Fibroblast of skin of right biceps (primary cell): ENCODE measurements around the gene UBE2G2.

Experiments
- DNase-seq: peaks from one replicate; pipeline ENCODE4 v3.0.0-alpha.2; 2013

Gene UBE2G2

DNA sequence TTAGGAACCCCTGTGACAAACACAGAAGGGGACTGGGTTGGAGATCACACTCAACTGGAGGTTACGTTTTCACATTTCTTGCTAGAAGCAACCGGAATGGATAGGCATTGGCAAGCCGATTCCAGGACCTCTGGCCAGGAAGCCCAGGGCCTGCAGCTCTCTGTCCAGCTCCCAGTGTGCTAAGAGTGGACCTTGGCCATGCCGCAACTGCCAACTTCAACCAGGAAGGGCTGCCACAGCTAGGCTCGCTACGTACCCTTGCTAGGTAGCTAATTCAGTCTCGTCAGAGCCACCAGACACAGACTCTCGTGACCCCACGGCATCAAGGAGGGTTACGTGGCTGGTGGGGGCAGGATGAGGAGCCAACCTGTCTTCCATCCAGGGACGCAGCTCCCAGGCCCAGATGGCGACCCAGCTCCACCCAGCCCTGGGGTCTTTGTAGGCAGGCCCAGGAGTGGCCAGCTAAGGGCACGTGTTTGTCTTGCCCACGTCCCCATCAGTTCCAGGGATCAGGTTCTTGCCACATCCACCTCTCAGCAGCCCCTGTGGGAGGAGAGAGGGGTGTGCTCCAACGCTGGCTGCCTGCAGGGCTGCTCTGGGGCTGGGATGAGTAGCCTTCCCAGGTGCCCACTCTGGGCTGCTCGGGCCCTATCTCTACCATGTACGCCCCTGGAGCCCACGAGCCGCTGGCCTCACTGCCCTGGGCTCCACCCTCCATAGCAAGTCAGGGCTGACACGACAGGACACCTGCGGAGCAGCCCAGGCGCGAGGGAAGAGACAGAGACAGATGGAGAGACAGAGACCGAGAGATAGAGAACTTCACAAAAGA is 39.2 kb downstream of the UBE2G2 start:
- no peak for DNase-seq

DNA sequence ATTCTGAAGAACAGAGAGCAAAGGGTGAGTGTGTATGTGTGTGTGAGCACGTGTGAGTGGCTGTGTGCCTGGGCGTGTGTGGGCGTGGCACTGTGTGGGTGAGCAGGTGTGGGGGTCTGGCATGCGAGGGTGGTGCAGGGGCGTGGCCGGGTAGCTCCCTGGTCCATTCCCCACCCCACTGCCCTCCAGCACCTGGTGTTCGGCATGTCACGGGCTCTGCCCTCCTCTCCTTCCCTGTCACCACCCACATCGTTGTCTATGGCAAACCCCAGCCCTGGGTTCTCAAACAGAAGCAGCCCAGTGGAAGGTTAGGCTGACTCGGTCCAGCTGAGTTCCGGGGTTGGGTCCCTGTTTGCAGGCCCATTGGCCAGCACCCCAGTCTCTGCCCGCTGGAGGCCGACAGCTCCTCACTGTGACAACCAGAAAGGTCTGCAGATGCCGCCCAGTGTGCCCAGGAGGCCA is 39.8 kb downstream of the UBE2G2 start:
- DNase-seq = no peak

DNA sequence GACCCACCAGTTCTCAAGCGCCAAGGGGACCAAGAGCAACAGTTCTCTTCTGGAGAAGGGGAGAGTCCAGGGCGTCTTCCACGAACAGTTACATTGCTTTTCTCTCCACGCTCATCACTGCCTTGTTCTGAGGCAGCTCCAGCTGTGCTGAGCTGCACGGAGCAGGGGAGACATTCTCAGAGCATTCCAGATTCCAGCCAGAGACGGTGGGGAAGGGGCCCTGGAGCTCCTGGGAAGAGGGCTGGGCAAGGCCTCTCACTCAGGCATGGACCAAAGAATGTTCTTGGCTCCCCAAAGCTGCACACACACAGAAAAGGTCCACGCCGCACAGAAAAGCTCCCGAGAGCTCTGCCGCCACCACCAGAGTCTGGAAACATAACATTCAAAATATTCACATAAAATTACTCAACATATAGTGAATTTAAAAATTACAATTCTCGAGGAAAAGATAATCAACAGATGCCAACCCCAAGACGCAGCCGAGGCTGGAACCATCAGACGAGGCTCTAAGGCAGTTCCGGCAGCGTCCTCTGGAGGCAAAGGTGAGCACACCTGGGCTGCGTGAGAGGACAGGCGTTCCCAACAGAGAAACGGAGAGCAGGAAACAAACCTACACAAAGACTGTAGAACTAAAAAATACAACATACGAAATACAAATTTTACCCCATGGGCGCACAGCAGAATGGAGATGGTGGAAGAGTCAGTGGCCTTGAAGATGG is 40.5 kb downstream of the UBE2G2 start:
- DNase-seq = no peak

DNA sequence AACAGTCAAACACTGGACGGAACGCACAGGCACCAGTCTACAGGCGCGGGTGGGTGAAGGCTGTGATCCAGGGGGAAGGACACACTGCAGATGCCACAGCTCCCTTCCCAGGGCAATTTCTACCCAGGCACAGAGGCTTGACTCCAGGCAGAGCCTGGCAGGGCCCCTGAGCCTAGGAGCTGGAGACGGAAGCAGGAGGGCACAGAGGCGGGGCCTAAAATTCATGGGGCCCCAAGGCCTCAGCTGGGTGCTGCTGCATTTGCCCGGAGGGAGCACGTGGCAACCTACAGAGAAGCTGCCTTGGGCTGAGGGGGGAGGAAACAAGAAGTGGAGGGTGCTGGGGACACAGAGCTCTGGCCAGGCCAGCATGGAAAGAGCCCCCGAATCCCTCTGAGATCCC is 41.2 kb downstream of the UBE2G2 start:
- DNase-seq = no peak

DNA sequence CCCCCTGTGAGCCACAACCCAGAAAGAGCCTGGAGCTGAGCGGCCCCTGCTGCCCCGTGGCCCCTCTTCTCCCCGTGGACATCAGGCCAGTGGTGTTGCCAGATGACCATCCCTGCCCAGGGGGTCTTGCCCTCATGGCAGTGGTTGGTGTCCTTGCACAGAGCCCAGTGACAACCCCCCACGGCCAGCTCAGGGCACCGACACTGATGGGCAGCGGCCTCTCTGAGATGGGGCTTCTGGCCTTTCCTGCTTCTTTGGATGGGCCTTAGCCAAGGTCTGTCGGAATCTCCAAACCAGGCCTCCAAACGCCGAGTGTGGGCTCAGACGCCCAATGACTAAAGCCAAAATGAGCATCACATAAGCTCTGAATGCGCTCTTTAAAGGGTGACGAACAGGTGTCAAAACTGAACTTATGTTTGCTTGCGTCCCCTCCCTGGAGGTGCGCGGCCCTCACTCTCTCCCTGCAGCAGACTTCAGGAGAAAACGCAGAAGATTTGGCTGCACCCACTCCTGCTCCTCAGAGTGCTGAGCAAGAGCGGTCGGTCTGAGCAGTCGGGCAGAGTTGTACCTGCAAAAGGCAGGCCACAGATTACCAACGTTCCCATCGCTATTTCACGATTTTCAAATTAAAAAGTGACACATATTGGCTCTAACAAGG is 41.9 kb downstream of the UBE2G2 start:
- DNase-seq = no peak

DNA sequence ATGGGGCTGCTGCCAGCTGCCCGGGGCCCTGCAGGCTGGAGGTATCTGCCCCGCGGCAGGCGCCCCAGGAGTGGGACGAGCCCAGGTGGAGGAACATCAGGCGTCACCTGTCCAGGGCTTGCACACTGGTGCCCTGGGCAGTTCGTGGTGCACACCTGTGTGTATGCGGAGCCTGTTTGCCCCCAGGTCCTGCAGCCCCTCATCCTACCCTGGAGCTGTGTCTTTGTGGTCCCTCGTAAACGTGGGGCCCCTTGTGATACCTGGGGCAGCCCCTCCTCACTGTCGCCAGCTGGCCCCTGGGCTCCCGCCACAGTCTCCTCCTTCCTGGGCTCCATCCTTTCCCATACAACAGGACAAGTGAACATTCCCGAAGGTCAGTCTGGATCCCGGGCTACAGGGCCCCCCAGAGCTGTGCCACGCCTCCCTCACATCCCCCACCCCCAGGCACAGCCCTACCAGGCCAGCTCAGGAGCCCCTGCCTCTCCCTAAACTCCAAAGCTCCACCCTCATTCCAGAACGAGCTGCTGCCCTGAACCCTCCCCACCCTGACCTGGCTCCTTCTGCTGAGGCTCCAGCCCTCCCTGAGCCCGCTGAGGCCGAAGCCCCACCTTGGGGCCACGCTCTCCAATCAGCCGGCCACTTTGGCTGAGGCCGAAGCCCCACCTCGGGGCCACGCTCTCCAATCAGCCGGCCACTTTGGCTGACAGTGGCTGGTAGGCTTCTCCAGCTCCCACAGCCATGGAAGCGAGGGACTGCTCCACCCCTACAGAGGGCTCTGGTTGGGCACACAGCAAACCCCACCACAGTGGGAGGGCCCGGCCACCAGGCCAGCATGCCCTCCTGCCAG is 42.6 kb downstream of the UBE2G2 start:
- DNase-seq = no peak

DNA sequence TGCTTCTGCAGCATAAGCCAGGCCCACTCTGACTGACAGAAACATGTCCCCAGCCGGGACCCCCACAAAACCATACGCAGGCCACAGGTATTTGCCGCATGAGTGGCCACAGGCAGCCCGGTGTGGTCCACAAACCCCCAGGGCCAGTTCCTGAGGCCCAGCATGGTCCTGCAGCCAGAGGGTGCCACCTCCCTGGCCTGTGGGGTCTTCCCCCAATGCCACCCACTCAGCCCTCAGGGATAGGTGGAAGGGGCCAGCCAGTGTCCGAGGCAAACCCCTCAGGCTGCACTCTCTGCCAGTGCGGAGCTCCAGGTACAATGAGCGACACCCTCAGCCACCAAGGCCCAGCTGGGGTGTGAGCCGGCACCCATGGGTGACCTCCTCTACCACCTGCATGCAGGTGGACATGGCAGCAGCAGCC is 43.5 kb downstream of the UBE2G2 start:
- DNase-seq = no peak

DNA sequence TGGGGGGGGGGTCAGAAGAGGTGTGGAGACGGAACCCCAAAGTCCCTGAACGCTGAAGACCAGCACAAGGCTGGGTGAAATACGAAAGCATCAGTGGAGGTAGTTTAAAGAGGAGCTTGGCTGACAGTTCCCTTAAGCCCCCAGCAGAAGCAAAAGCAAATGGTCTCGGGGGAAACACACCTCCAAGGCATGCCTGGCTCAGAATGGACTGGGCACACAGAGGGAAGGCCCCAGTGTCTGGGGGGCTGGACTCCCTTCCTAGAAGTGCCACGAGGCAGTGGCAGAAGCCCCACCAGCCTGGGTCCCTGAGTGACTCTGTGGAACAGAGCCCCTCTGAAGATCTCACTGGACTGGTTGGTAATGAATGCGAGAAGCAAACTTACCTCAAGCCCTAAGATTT is 43.9 kb downstream of the UBE2G2 start:
- no peak for DNase-seq

DNA sequence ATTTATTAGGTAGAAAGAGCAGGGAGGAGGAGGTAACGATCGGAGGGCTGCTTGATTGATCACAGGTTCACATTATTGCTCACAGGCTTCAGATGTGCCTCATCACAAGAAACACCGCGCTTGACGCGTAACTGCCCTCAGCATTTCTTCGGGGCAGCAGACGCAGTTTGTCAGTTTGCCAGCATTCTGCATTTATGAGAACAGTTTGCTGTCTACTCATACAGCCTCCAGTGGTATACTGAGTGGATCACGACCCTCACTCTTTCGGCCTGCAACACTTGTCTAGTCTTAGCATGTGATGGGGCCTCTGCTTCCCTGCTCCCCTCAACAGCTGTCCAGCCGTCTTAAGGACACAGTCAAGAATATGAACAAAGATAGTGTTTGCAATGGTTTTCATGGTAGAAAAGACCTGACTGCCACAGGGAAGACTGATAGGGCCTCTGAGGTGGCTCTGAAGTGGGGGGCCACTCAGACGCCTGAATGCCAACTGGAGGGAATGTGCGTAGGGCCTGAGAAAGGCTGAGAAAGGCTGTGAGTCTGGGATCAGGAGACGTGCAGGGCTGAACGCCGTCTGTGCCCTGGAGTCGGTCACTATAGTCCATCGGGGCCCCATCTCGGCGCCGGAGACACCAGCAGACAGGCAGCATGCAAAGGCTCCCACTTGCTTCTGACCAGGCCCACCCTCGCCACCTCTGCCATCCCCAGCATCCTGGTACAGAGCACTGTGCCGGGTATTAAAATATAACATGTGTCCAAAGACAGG is 45.0 kb downstream of the UBE2G2 start:
- no peak for DNase-seq

DNA sequence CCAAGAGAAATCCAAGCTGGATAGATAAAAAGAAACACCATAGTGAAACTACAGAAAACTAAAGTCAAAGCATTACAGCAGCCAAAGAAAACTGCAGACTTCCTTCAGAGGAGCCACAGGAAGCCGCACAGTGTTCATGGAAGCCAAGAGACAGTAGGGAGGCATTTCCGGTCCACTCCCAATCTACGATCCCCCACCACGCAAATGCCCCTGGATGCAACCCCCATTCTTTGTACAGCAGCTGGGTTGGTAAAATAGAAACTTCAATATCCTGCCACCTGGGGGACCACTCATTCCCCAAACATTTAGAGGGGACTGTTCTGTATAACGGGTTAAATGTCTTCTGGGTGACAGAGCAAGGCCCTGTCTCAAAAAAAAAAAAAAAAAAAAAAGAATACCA is 46.4 kb downstream of the UBE2G2 start:
- no peak for DNase-seq

DNA sequence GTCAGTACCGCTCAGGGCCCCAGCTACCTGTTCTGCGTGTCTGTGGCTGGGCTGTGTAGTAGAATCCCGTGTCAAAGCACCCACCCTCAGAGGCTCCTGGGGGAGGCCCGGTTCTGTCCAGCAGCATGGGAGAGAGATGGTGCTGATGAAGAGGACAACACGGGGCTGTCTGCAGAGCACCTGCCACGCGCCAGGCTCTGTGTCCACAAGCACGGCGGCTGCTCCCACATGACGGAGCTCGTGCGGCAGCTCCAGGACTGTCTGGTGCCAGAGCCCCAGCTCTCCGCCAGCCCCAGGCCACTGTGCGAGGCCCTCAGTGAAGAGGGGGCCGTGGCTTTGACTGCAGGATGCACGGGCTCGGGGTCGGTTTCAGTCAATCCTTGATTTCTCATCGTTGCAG is 48.3 kb downstream of the UBE2G2 start:
- no peak for DNase-seq

DNA sequence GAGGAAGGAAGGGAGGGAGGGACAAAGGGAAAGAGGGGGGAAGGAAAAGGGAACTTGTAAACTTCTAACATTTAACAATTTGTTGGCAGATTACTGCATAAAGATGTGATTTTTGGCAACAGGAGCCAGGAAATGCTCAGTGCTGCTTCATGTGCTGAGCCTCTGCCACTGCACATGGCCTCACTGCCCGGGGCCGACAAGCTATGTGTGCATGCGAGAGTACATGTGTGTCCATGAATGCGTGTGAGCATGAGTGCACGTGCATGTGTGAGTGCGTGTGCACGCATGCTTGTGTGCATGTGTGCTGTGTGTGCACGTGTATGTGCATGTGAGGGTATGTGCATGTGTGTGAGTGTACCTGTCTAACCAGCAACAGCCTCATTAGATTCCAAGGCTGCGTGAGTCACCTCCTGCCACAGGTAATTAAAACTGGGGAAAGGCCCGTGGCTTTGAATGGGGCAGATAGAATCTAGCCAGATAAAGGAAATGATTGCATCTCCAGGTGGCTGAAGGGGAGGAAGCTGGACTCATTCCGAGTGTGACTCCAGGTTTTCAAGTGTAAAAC is 48.9 kb downstream of the UBE2G2 start:
- no peak for DNase-seq

DNA sequence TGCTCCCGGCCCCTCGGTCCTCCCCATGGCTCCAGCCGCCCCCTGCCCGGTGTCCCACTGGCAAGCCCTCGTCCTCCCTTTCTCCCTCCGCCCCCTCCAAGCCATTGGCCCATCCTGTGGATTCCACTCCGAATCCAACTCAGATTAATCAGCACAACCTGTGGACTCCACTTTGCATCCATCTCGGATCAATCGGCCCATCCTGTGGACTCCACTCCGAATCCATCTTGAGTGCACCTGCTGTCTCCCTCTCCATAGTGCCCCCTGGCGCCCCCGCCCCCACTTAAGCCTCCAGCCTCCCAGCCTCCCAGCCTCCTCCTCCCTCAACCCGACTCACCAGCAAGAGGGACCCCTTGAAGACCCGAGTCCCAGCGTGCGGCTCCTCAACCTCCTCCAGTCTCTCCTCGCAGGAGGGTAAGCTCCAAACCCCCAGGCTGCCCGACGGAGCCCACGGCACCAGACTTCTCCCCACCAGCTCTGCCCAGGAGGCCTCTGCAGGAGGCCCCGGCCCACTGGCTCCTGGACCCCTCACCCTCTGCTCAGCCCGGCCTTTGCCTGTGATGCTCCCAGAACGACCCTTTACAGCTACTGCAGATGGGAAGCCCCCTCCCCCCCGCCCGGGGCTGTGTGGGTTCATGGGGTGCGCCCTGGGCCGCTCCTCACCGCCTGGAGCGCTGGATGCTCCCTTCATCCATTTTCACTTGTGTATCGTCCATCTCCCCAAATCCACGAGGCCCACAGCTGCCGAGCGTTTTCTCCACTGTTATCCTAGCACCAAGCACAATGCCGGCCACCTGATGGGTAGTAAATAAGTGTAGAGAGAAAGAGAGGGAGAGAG is 49.6 kb downstream of the UBE2G2 start:
- DNase-seq = no peak

DNA sequence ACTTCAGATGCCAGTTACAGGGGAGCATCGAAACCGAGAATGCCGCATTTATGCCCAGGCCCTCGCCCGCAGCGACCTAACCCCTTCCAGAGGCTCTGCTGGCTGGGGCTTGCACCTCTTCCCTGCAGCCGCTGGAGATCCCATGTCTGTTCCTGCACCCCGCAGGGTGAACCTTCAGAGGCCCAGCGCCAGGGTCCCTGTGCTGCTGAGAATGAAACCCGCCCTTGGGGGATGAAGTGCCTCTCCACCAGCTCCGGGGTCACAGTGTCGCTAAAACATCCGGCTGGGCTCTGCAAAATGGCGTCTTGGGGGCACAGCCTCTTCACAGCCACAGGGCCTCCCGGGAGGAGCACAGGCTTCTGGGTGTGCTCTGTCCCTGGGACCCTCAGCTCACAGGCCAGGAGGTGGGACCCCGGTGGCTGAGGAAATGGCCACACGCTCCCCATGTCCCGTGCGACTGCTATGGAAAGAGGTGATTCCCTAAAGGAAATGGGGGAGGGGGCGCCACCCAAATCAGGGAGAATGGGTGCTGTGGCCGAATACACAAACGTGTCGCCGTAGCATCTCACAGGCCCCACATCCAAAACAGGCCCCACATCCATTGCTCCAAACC is 50.3 kb downstream of the UBE2G2 start:
- no peak for DNase-seq

DNA sequence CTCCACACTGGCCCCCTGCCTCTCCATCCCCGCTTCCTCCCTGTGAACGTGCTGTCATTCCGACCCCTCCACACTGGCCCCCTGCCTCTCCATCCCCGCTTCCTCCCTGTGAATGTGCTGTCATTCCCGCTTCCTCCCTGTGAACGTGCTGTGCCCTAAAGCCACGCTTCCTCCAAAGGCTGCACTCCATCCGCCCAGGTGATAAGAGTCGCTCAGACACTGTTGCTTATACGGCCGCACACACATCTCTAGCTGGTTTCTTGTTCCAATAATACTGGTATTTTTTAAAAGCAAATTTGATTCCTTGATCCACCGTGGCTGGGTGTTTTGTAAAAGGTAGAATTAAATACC is 51.0 kb downstream of the UBE2G2 start:
- DNase-seq = no peak

DNA sequence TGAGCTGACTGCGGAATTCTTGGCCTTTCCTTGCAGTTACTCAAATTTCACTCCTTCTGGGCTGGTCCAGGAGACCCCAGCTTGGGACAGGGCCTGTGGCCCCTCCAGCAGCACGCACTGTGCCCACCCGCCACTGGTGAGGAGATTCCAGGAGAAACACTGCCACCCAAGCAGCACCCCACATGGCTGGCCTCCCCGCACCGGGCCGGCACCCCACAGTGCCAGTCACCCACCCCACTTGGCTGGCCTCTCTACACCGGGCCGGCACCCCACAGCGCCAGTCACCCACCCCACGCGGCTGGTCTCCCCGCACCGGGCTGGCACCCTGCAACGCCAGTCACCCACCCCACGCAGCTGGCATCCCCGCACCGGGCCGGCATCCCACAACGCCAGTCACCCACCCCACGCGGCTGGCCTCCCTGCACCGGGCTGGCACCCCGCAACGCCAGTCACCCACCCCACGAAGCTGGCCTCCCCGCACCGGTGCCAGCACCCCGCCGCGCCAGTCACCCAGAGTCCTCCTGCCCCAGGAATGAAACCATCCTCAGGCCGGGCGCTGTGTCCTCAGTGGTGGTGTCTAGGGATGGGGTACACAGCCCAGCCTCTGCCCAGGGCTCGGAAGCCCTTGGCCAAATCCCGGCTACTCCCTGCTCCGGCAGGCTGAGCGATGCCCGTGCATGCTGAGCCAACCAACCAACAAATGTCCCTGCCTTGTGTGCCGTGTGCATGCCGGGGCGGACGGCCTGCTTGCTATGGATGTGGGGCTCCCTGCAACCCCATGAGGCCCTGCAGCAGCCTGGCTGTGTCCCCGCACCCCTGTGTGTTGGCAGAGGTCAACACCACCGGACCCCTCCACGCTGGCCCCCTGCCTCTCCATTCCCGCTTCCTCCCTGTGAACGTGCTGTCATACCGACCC is 51.6 kb downstream of the UBE2G2 start:
- no peak for DNase-seq

DNA sequence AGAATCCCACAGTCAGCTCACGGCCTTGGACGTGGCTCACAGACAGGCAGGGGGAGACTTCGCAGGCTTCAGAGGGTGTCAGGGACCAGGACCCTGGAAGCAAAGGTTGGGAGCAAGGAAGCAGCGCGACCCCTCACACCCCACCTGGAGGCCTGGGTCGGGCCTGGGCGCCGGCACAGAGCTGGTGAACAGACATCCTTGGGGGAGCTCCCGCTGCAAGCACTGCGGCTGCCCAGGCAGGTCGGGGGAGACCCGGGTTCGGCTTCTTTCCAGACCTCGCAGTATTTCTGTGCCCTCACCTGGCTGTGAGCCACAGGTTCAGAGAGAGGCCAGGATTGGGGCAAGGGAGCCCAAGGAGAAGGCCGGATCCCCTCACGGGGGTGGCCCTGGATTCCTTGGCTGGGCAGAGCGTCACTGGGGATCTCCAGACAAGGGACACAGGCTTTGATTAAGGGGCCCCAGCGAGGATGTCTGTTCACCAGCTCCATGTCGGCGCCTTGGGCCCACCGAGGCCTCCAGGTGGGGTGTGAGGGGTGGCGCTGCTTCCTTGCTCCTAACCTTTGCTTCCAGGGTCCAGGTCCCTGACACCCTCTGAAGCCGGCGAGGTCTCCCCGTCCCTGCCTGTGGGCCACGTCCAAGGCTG is 52.4 kb downstream of the UBE2G2 start:
- DNase-seq = no peak

DNA sequence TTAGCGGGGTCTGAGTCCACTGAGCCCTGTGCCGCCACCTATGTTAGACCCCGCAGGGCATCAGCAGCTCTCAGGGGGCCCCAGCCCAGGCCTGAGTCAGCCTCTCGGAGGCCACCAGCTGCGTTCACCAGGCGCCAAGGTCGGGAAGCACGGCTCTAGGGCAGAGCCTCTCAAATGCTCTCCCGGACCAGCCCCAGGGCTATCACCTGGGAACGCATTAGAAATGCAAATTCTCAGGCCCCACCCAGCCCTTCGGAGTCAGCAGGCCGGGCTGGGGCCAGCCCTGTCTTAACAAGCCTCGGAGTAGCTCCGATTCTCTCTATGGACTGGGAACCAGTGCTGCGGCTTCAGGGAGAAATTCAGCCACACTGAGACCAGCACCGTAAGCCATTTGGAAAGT is 53.0 kb downstream of the UBE2G2 start:
- no peak for DNase-seq
